OCI-LY1 (cell line): ENCODE results near the gene TBC1D28.
"Not testable (repeated sequence)": the region's sequence is repeated elsewhere in the genome, so short reads cannot be mapped to it uniquely, and the experiment has no call there.

Source experiments
- CTCF ChIP-seq: fragments of 200-600 bp; sonication (generic), shearing (Covaris generic); IDR thresholded peaks from 2 replicates; pipeline ENCODE4 v1.5.1; 2017; ENCODE audit warnings: mild to moderate bottlenecking, antibody characterized with exemption, low read length, moderate library complexity, mixed read lengths
- EZH2 ChIP-seq: fragments of 200-600 bp; sonication (generic), shearing (Covaris generic); IDR thresholded peaks from 2 replicates; pipeline ENCODE4 v1.8.0; 2017; ENCODE audit warnings: borderline replicate concordance, mixed run types, mild to moderate bottlenecking, antibody characterized with exemption, low read length, moderate library complexity, mixed read lengths

- not testable (repeated sequence) for TF ChIP-seq CTCF, EZH2
Measured at GRCh38 chr17:18617613-18618012, 26.6 kb downstream of the TBC1D28 start.
